ENCODE results near the gene ACOT11.
"Not testable (repeated sequence)": the region's sequence is repeated elsewhere in the genome, so short reads cannot be mapped to it uniquely, and the experiment has no call there.

DNA sequence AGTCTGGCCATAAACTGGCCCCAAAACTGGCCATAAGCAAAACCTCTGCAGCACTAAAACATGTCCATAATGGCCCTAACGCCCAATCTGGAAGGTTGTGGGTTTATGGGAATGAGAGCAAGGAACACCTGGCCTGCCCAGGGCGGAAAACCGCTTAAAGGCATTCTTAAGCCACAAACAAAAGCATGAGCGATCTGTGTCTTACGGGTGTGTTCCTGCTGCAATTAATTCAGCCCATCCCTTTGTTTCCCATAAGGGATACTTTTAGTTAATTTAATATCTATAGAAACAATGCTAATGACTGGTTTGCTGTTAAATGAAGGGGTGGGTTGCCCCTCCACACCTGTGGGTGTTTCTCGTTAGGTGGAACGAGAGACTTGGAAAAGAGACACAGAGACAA lies 87.8 kb downstream of the ACOT11 start:
- TF ChIP-seq, protein P1, sequence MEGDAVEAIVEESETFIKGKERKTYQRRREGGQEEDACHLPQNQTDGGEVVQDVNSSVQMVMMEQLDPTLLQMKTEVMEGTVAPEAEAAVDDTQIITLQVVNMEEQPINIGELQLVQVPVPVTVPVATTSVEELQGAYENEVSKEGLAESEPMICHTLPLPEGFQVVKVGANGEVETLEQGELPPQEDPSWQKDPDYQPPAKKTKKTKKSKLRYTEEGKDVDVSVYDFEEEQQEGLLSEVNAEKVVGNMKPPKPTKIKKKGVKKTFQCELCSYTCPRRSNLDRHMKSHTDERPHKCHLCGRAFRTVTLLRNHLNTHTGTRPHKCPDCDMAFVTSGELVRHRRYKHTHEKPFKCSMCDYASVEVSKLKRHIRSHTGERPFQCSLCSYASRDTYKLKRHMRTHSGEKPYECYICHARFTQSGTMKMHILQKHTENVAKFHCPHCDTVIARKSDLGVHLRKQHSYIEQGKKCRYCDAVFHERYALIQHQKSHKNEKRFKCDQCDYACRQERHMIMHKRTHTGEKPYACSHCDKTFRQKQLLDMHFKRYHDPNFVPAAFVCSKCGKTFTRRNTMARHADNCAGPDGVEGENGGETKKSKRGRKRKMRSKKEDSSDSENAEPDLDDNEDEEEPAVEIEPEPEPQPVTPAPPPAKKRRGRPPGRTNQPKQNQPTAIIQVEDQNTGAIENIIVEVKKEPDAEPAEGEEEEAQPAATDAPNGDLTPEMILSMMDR (IDR thresholded peaks at IDR 0.05): not testable (repeated sequence)
- not testable (repeated sequence) for TF ChIP-seq POLR2AphosphoS5 (IDR thresholded peaks at IDR 0.05)

Measured in breast epithelium (tissue), 3 donors.